ENCODE measurements around the gene LMNA. TPM values are rescaled to one million over a fixed set of nuclear protein-coding genes. Genes with fewer than 3 reads are reported as not detected.
A peak's percentile ranks its signal among the peaks of the same experiment; 100 is the strongest.

The LMNA gene
- polyA plus RNA-seq, 1 experiment = 365 TPM

DNA sequence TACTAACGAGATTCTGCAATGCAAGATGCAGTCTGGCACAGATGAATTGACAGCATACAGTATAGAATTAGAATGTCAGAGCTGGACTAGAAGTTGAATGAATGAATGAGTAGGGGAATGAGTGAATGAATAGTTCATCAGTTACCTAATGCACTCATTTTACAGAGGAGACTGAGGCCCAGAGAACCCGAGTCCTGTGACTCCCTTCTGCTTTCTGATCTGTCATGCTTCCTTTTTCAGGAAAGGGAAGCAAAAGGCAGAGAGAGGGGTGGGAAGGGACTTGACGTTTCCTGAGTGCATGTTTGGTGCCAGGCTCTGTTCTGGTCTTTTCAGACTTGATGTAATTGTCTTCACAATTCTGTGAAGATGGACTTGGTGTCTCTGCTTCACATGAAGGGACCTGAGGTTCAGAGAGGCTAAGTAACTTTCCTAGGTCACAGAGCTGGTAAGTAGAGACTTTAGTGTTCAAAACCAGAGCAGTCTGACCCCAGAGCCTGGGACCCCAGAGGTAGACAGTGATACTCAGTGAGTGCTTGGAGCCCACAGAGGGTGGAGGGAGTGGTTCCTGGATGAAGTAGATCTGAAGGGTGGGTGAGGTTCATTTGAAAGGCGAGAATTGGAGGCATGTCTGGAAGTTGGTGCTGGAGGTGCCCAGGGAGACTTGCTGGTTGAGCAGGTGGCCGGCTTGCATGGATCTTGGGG, 24.2 kb upstream of the LMNA start:
- no peaks in the 10 kb centered on the region for H3K9me3 ChIP-seq (ENCODE audit: control insufficient read depth, insufficient read depth, low read length)
- CTCF ChIA-PET = interaction anchor here (0.5 to 20.2 kb wide), 14 partner anchors 9 to 270 kb away, joined by 3 to 682 read pairs (median 4); partner anchors contain the start of gene LMNA
- H3K27ac ChIP-seq (ENCODE audit: low read depth, low read length) = no peak overlapping the region
- no peaks in the 10 kb centered on the region for H3K27me3 ChIP-seq (ENCODE audit: control insufficient read depth, insufficient read depth, low read length)
- DNase-seq (ENCODE audit: low read depth, low spot score) = no peak
- POLR2A ChIA-PET = no interaction called here
- TF ChIP-seq, protein P1, sequence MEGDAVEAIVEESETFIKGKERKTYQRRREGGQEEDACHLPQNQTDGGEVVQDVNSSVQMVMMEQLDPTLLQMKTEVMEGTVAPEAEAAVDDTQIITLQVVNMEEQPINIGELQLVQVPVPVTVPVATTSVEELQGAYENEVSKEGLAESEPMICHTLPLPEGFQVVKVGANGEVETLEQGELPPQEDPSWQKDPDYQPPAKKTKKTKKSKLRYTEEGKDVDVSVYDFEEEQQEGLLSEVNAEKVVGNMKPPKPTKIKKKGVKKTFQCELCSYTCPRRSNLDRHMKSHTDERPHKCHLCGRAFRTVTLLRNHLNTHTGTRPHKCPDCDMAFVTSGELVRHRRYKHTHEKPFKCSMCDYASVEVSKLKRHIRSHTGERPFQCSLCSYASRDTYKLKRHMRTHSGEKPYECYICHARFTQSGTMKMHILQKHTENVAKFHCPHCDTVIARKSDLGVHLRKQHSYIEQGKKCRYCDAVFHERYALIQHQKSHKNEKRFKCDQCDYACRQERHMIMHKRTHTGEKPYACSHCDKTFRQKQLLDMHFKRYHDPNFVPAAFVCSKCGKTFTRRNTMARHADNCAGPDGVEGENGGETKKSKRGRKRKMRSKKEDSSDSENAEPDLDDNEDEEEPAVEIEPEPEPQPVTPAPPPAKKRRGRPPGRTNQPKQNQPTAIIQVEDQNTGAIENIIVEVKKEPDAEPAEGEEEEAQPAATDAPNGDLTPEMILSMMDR (IDR thresholded peaks at IDR 0.05; ENCODE audit: low read depth, low read length) = no peak
- H3K4me3 ChIP-seq (ENCODE audit: low read depth, low read length) = no peak overlapping the region

DNA sequence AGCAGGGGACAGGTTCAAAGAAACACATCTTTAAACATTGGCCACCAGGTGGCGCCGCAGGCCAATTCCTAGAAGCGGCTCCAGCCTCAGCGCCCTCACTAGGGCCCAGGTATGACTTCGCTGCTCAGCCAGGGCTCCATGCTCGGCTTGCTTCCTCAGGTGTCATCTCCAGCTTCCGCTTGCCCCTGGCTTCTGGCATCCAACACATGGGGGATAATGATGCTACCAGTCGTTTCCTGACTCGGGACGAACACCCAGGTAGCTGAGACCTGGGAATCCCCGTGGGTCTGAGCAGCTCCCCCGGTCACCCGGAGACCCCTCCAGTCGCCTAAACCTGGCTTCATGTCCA, 23.7 kb upstream of the LMNA start:
- no peak overlapping the region for H3K27ac ChIP-seq (ENCODE audit: low read depth, low read length)
- no peaks in the 10 kb centered on the region for H3K27me3 ChIP-seq (ENCODE audit: control insufficient read depth, insufficient read depth, low read length)
- ChIA-PET CTCF (interaction anchor here (0.6 to 20.2 kb wide), 14 partner anchors 9 to 270 kb away, joined by 3 to 682 read pairs (median 4); partner anchors contain the start of gene LMNA), POLR2A (no interaction called here)
- no peaks in the 10 kb centered on the region for H3K9me3 ChIP-seq (ENCODE audit: control insufficient read depth, insufficient read depth, low read length)
- H3K4me3 ChIP-seq (ENCODE audit: low read depth, low read length) = no peak overlapping the region
- TF ChIP-seq, protein P1 (IDR thresholded peaks at IDR 0.05; ENCODE audit: low read depth, low read length) = peak; percentile 77
- DNase-seq (ENCODE audit: low read depth, low spot score) = peak; percentile 48

DNA sequence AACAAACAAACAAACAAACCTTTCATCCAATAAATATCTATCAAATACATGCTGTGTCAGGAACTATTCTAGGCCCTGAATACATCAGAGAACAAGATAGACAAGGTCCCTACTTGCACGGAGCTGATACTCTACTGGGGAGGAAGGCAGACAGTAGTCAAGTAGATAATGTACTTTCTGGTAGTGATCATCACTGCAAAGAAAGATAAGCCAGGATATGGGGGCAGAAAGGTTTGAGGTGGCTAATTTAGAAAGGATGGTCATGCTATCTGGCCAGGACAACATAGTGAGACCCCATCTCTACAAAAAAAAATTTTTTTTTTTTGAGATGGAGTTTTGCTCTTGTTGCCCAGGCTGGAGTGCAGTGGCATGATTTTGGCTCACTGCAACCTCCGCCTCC, 22.9 kb upstream of the LMNA start:
- TF ChIP-seq, protein P1 (IDR thresholded peaks at IDR 0.05; ENCODE audit: low read depth, low read length) = no peak
- no peaks in the 10 kb centered on the region for H3K9me3 ChIP-seq (ENCODE audit: control insufficient read depth, insufficient read depth, low read length)
- no peaks in the 10 kb centered on the region for H3K27me3 ChIP-seq (ENCODE audit: control insufficient read depth, insufficient read depth, low read length)
- POLR2A ChIA-PET = no interaction called here
- CTCF ChIA-PET = interaction anchor here (0.8 to 20.2 kb wide), 4 partner anchors 12 to 134 kb away, joined by 3 to 682 read pairs (median 36); partner anchors contain the start of gene LMNA
- no peak overlapping the region for H3K4me3 ChIP-seq (ENCODE audit: low read depth, low read length)
- no peak for DNase-seq (ENCODE audit: low read depth, low spot score)
- H3K27ac ChIP-seq (ENCODE audit: low read depth, low read length) = no peak overlapping the region

DNA sequence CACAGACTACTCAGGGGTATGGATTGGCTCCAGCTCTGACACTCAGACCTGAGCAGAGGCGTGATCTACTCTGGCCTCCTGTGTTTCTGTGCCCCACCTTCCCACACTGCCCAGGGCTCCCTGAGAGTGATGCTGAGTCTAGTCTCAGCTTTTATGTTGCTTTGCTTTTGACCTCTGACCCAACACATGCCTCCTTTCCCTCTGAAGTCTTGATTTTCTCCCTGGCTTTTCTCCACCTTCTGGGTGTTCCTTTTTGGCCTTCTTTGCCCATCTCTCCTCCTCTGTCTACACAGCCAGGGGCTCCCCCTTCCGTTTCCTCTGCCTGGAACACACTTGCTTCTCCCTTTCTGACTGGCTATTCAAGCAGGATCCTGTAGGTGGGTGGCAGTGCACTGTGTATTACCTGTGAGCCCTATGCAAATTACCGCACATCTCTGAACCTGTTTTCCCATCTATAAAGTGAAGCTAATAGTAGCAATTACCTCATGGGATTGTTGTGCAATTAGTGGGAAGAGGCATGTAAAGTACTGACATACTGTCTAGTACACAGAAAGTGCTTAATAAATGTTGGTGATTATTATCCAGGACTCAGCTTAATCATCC, 18.5 kb upstream of the LMNA start:
- ChIA-PET CTCF (interaction anchor here (0.5 to 20.2 kb wide), 25 partner anchors 8 to 264 kb away, joined by 3 to 682 read pairs (median 5); partner anchors contain the start of genes LMNA, MEX3A and PMF1), POLR2A (interaction anchor here (5.7 to 6.9 kb wide), 2 partner anchors 19 to 33 kb away, joined by 25 to 36 read pairs; partner anchors contain the start of gene LMNA)
- TF ChIP-seq, protein P1 (IDR thresholded peaks at IDR 0.05; ENCODE audit: low read depth, low read length) = no peak
- Histone ChIP-seq H3K27ac (ENCODE audit: low read depth, low read length) (no peak overlapping the region), H3K4me3 (ENCODE audit: low read depth, low read length) (no peak overlapping the region), H3K27me3 (ENCODE audit: control insufficient read depth, insufficient read depth, low read length) (no peaks in the 10 kb centered on the region), H3K9me3 (ENCODE audit: control insufficient read depth, insufficient read depth, low read length) (no peaks in the 10 kb centered on the region)
- DNase-seq (ENCODE audit: low read depth, low spot score) = no peak
